ENCODE data around the gene ITSN2. TPM values are rescaled to one million over a fixed set of nuclear protein-coding genes. Genes with fewer than 3 reads are reported as not detected.

ITSN2 gene
- polyA plus RNA-seq, 3 donors, result 26.0 to 91.1 (median 40.4) TPM

GRCh38 chr2:24269265-24269664 is 91.1 kb downstream of the ITSN2 start:
- Histone ChIP-seq H3K27me3 (ENCODE audit: control insufficient read depth in 2 of 2, insufficient read depth in 2 of 2, low read length in 2 of 2) (no peaks in the 10 kb centered on the region), H3K36me3 (replicated peaks in 1 of 2; ENCODE audit: control insufficient read depth in 1 of 2, insufficient read depth in 2 of 2, low read length in 2 of 2) (peaks cover 95 to 100% of the 10 kb centered on the region in 2 donors), H3K27ac (ENCODE audit: low read depth in 1 of 2, low read length in 2 of 2) (no peak overlapping the region), H2AFZ (ENCODE audit: insufficient read depth, low read depth, low read length, poor library complexity, severe bottlenecking) (no peak overlapping the region), H4K20me1 (ENCODE audit: insufficient read depth, low read length) (peaks cover 41% of the 10 kb centered on the region), H3K79me2 (ENCODE audit: insufficient read depth, low read length) (no peaks in the 10 kb centered on the region), H3K4me1 (ENCODE audit: control insufficient read depth in 1 of 2, insufficient read depth in 2 of 2, low read length in 2 of 2) (no peaks in the 10 kb centered on the region), H3K9me3 (replicated peaks in 1 of 2; ENCODE audit: control insufficient read depth in 1 of 2, insufficient read depth in 1 of 2, low read length in 2 of 2) (no peaks in the 10 kb centered on the region), H3K4me3 (replicated peaks in 1 of 3; ENCODE audit: low read depth in 2 of 3, low read length in 3 of 3) (no peak overlapping the region), H3K4me2 (replicated peaks; ENCODE audit: extremely low read depth, low read length, poor library complexity, severe bottlenecking) (no peak overlapping the region), H3K9ac (ENCODE audit: insufficient read depth, low read length, poor library complexity, severe bottlenecking) (no peak overlapping the region)
- H3K4me1 Mint-ChIP-seq, result no peaks in the 10 kb centered on the region
- H3K27me3 Mint-ChIP-seq (ENCODE audit: low read depth in 3 of 3), result peaks cover 0 to 2% (median 0%) of the 10 kb centered on the region in 3 donors
- intact Hi-C loops (cut with micrococcal nuclease), result no loop called here
- DNase-seq, result peak in 1 of 3 donors; percentile 31
- H3K4me3 Mint-ChIP-seq, result no peak overlapping the region
- H3K36me3 Mint-ChIP-seq, result peaks cover 80 to 93% of the 10 kb centered on the region in 2 donors
- peak overlapping the region in 3 of 7 donors; percentile 1 to 33 (median 30) for H3K27ac Mint-ChIP-seq
- WGBS (ENCODE audit: insufficient coverage), result 100% methylated on average over 1 of the region's 3 CpGs
- no peak for TF ChIP-seq CTCF (IDR thresholded peaks at IDR 0.05)
- no peaks in the 10 kb centered on the region for H3K9me3 Mint-ChIP-seq

GRCh38 chr2:24265212-24265611 is 95.1 kb downstream of the ITSN2 start:
- H3K27ac Mint-ChIP-seq, result no peak overlapping the region
- Histone ChIP-seq H3K79me2 (ENCODE audit: insufficient read depth, low read length) (no peaks in the 10 kb centered on the region), H3K4me2 (replicated peaks; ENCODE audit: extremely low read depth, low read length, poor library complexity, severe bottlenecking) (no peak overlapping the region), H3K4me3 (replicated peaks in 1 of 3; ENCODE audit: low read depth in 2 of 3, low read length in 3 of 3) (no peak overlapping the region), H3K9me3 (replicated peaks in 1 of 2; ENCODE audit: control insufficient read depth in 1 of 2, insufficient read depth in 1 of 2, low read length in 2 of 2) (no peaks in the 10 kb centered on the region), H3K36me3 (replicated peaks in 1 of 2; ENCODE audit: control insufficient read depth in 1 of 2, insufficient read depth in 2 of 2, low read length in 2 of 2) (peaks cover 82 to 96% of the 10 kb centered on the region in 2 donors), H4K20me1 (ENCODE audit: insufficient read depth, low read length) (peaks cover 32% of the 10 kb centered on the region), H3K27me3 (ENCODE audit: control insufficient read depth in 2 of 2, insufficient read depth in 2 of 2, low read length in 2 of 2) (no peaks in the 10 kb centered on the region), H3K27ac (ENCODE audit: low read depth in 1 of 2, low read length in 2 of 2) (no peak overlapping the region), H2AFZ (ENCODE audit: insufficient read depth, low read depth, low read length, poor library complexity, severe bottlenecking) (no peak overlapping the region), H3K4me1 (ENCODE audit: control insufficient read depth in 1 of 2, insufficient read depth in 2 of 2, low read length in 2 of 2) (no peaks in the 10 kb centered on the region), H3K9ac (ENCODE audit: insufficient read depth, low read length, poor library complexity, severe bottlenecking) (no peak overlapping the region)
- peaks cover 4% of the 10 kb centered on the region for H3K4me1 Mint-ChIP-seq
- peaks cover 68 to 71% of the 10 kb centered on the region in 2 donors for H3K36me3 Mint-ChIP-seq
- WGBS (ENCODE audit: insufficient coverage), result no CpG with 5 or more reads among the region's 2 CpGs
- no peak for DNase-seq
- H3K27me3 Mint-ChIP-seq (ENCODE audit: low read depth in 3 of 3), result peaks cover 0 to 2% (median 0%) of the 10 kb centered on the region in 3 donors
- no peak overlapping the region for H3K4me3 Mint-ChIP-seq
- intact Hi-C loops (cut with micrococcal nuclease), result no loop called here
- no peaks in the 10 kb centered on the region for H3K9me3 Mint-ChIP-seq
- no peak for TF ChIP-seq CTCF (IDR thresholded peaks at IDR 0.05)
